ENCODE results near the gene SPRR2B.

- no peak for TF ChIP-seq ZNF274 (IDR thresholded peaks at IDR 0.05; ENCODE audit: low read depth, low read length)
- TF ChIP-seq YY1 (IDR thresholded peaks at IDR 0.05; ENCODE audit: insufficient read depth, insufficient read length) = no peak
Measured at GRCh38 chr1:153087652-153088051, 16.2 kb upstream of the SPRR2B start.
